IMR-90 (cell line): ENCODE measurements around the gene OTUB2. TPM values are rescaled to one million over a fixed set of nuclear protein-coding genes. Genes with fewer than 3 reads are reported as not detected.

Source experiments
- ATAC-seq: fragments of 200-7000 bp; cut with Tn5 transposase; 2 replicates; pipeline ENCODE4 v1.9.1; 2020; ENCODE audit warnings: low read depth, mild to moderate bottlenecking, moderate library complexity
- BruUV-seq: library from RNA; stranded (reverse); fragments of 400-500 nt; replicated peaks from 2 replicates; lab custom pipeline; 2021; lab: Mats Ljungman, UMichigan
- CTCF ChIA-PET: fragments of 300-600 bp; formaldehyde crosslinking; extraction: SDS; loops from one replicate; lab custom pipeline; 2021; ENCODE audit warnings: antibody characterized with exemption; lab: Yijun Ruan, JAX
- POLR2A ChIA-PET: fragments of 300-600 bp; sonication (Branson Sonifier 250); formaldehyde crosslinking; loops from one replicate; lab custom pipeline; 2022; ENCODE audit warnings: antibody characterized with exemption; ENCODE audit not compliant: unreplicated experiment; lab: Charles Lee
- DNase-seq: peaks from one replicate; pipeline ENCODE4 v3.0.0; 2013
- H2AFZ ChIP-seq: replicated peaks from 2 replicates; pipeline ENCODE3; 2013; ENCODE audit warnings: low read length, mild to moderate bottlenecking; ENCODE audit not compliant: poor library complexity
- H2AK5ac ChIP-seq: 2 replicates; pipeline ENCODE4 v1.6.1; 2013; ENCODE audit warnings: low read depth, low read length, inconsistent platforms
- H2AK9ac ChIP-seq: replicated peaks from 2 replicates; pipeline ENCODE3; 2013; ENCODE audit warnings: mild to moderate bottlenecking, low read depth, low read length, moderate library complexity; ENCODE audit not compliant: poor library complexity
- H2BK120ac ChIP-seq: 2 replicates; pipeline ENCODE4 v1.6.1; 2013; ENCODE audit warnings: low read depth, low read length, inconsistent platforms
- H2BK15ac ChIP-seq: 3 replicates; pipeline ENCODE4 v1.6.1; 2013; ENCODE audit warnings: low read depth, low read length, inconsistent platforms
- H2BK20ac ChIP-seq: 2 replicates; pipeline ENCODE4 v1.6.1; 2013; ENCODE audit warnings: low read depth, mild to moderate bottlenecking, inconsistent platforms, low read length, moderate library complexity
- H2BK5ac ChIP-seq: 2 replicates; pipeline ENCODE4 v1.6.1; 2013; ENCODE audit warnings: mild to moderate bottlenecking, low read depth, low read length, inconsistent platforms; ENCODE audit not compliant: poor library complexity, severe bottlenecking
- H3K14ac ChIP-seq: replicated peaks from 2 replicates; pipeline ENCODE4 v1.6.1; 2013; ENCODE audit warnings: low read depth, low read length, inconsistent platforms
- H3K18ac ChIP-seq: 2 replicates; pipeline ENCODE4 v1.6.1; 2013; ENCODE audit warnings: low read depth, low read length, control low read depth
- H3K23ac ChIP-seq: 2 replicates; pipeline ENCODE4 v1.6.1; 2013; ENCODE audit warnings: low read depth, low read length, inconsistent platforms
- H3K27ac ChIP-seq: 2 replicates; pipeline ENCODE4 v1.5.1; 2013; ENCODE audit warnings: mild to moderate bottlenecking, control low read depth, low read length; ENCODE audit not compliant: insufficient read depth
- H3K27me3 ChIP-seq: 2 replicates; pipeline ENCODE4 v1.6.1; 2013; ENCODE audit warnings: low read length; ENCODE audit not compliant: control insufficient read depth, insufficient read depth
- H3K36me3 ChIP-seq: 2 replicates; pipeline ENCODE4 v1.6.1; 2013; ENCODE audit warnings: low read length, mixed read lengths; ENCODE audit not compliant: control insufficient read depth, insufficient read depth
- H3K4ac ChIP-seq: 2 replicates; pipeline ENCODE4 v1.6.1; 2013; ENCODE audit warnings: low read depth, low read length, inconsistent platforms
- H3K4me1 ChIP-seq: 2 replicates; pipeline ENCODE4 v1.6.1; 2013; ENCODE audit warnings: low read length, mixed read lengths; ENCODE audit not compliant: control insufficient read depth, insufficient read depth
- H3K4me2 ChIP-seq: 2 replicates; pipeline ENCODE4 v1.6.1; 2013; ENCODE audit warnings: low read depth, mild to moderate bottlenecking, control low read depth, low read length, moderate library complexity
- H3K4me3 ChIP-seq: 2 replicates; pipeline ENCODE4 v1.5.1; 2013; ENCODE audit warnings: low read depth, mild to moderate bottlenecking, control low read depth, low read length, moderate library complexity; ENCODE audit not compliant: insufficient read depth
- H3K56ac ChIP-seq: 2 replicates; pipeline ENCODE4 v1.6.1; 2013; ENCODE audit warnings: low read length, inconsistent platforms; ENCODE audit not compliant: insufficient read depth; ENCODE audit errors: extremely low read depth
- H3K79me1 ChIP-seq, 2 experiments: 2 replicates each; pipeline ENCODE4 v1.6.1; 2013; ENCODE audit warnings: low read length in 2 of 2, inconsistent platforms in 1 of 2, low read depth in 1 of 2
- H3K9ac ChIP-seq: 2 replicates; pipeline ENCODE4 v1.6.1; 2013; ENCODE audit warnings: low read depth, low read length, control low read depth
- H3K9me1 ChIP-seq: 2 replicates; pipeline ENCODE4 v1.6.1; 2013; ENCODE audit warnings: low read length, inconsistent platforms; ENCODE audit not compliant: insufficient read depth
- H3K9me3 ChIP-seq: 2 replicates; pipeline ENCODE4 v1.6.1; 2013; ENCODE audit warnings: low read length; ENCODE audit not compliant: control insufficient read depth, insufficient read depth
- H4K20me1 ChIP-seq: 2 replicates; pipeline ENCODE4 v1.6.1; 2013; ENCODE audit warnings: low read length, inconsistent platforms; ENCODE audit not compliant: insufficient read depth
- H4K5ac ChIP-seq: 2 replicates; pipeline ENCODE4 v1.6.1; 2013; ENCODE audit warnings: mild to moderate bottlenecking, low read depth, low read length, control low read depth
- H4K8ac ChIP-seq, 2 experiments: 2 replicates each; pipeline ENCODE4 v1.6.1; 2013; ENCODE audit warnings: low read depth in 2 of 2, low read length in 2 of 2, control low read depth in 1 of 2, inconsistent platforms in 1 of 2
- H4K91ac ChIP-seq: 2 replicates; pipeline ENCODE4 v1.6.1; 2013; ENCODE audit warnings: low read depth, low read length, inconsistent platforms; ENCODE audit not compliant: insufficient read depth
- CEBPB ChIP-seq: IDR thresholded peaks from 2 replicates; pipeline ENCODE4 v1.6.1; 2012; ENCODE audit warnings: low read depth, low read length, improper control_type of control experiment
- CHD1 ChIP-seq: IDR thresholded peaks from 2 replicates; pipeline ENCODE4 v1.6.1; 2012; ENCODE audit warnings: low read depth, low read length, improper control_type of control experiment
- FOS ChIP-seq: fragments of 150-350 bp; IDR thresholded peaks from 2 replicates; pipeline ENCODE4 v1.6.1; 2016; ENCODE audit warnings: low read depth, low read length
- MAFK ChIP-seq: IDR thresholded peaks from 2 replicates; pipeline ENCODE4 v1.6.1; 2012; ENCODE audit warnings: low read depth, low read length, improper control_type of control experiment
- MAZ ChIP-seq: IDR thresholded peaks from 2 replicates; pipeline ENCODE4 v1.6.1; 2012; ENCODE audit warnings: low read depth, mild to moderate bottlenecking, low read length, improper control_type of control experiment, moderate library complexity, borderline replicate concordance
- RAD21 ChIP-seq: IDR thresholded peaks from 2 replicates; pipeline ENCODE4 v1.6.1; 2012; ENCODE audit warnings: low read length, improper control_type of control experiment
- WGBS, 2 experiments: methylation state at CpG; one replicate each; pipeline versions ENCODE4 v1.1.5 to v1.1.7; 2013; ENCODE audit warnings: missing lambda C conversion rate in 2 of 2; ENCODE audit not compliant: insufficient read length in 1 of 2; ENCODE audit errors: extremely low coverage in 2 of 2; 5-methylcytosine and 5-hydroxymethylcytosine counted together
- dilution Hi-C: fragments of 300-500 bp; cut with HindIII; formaldehyde crosslinking; loops from one replicate; pipeline ENCODE4 v1.14.3; 2018; ENCODE audit warnings: low sequenced_read_pairs; ENCODE audit not compliant: unreplicated experiment
- in situ Hi-C: fragments of 300-500 bp; cut with MboI; formaldehyde crosslinking; loops from 3 replicates; pipeline ENCODE4 v1.14.3; 2019; ENCODE audit warnings: low sequenced_read_pairs, inconsistent platforms, mixed read lengths
- intact Hi-C: fragments of 100-400 bp; cut with micrococcal nuclease; formaldehyde crosslinking; loops from 2 replicates; pipeline ENCODE4 v1.10.0; 2022
- polyA plus RNA-seq, 3 experiments: library from polyadenylated mRNA; depleted of rRNA; stranded (reverse); fragments of >200 nt; gene quantifications; 2 replicates each; pipeline ENCODE4 v1.2.3, GENCODE V29; 2012; ENCODE audit warnings: low replicate concordance in 1 of 3
- total RNA-seq: library from RNA; depleted of rRNA; stranded (reverse); fragments of >200 nt; gene quantifications from 2 replicates; pipeline ENCODE4 v1.2.3, GENCODE V29; 2012

Gene OTUB2
- total and polyA plus RNA-seq, 2 of the 4 experiments (the other 2 are of a cell fraction): 1.1 to 2.5 TPM

DNA sequence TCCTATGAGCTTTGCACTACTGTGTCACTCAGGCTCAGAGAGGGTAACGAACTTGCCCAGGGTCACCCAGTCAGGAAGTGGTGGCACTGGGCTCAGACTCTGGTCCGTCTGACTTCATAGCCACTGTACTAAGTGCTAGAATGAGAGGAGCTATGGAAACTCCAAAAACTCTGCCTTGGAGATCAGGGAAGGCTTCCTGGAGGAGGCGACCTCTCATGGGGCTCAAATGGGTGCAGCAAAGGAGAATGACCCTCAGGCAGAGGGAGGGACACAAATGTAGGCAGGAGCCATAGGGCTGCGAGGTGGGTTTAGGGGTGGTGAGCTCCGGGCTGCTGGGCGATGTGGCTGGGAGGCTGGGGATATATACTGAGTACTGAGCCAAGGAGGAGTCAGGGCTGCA, 25.9 kb upstream of the OTUB2 start:
- H3K36me3 ChIP-seq: no peaks in the 10 kb centered on the region
- TF ChIP-seq CHD1 (no peak), MAZ (no peak), FOS (no peak), CEBPB (no peak), RAD21 (no peak), MAFK (no peak)
- no peak overlapping the region for H2AK5ac ChIP-seq
- H3K14ac ChIP-seq: no peak overlapping the region
- no peaks in the 10 kb centered on the region for H3K79me1 ChIP-seq
- H3K9me3 ChIP-seq: no peaks in the 10 kb centered on the region
- no peak overlapping the region for H2AK9ac ChIP-seq
- H4K8ac ChIP-seq: no peak overlapping the region
- H3K4me2 ChIP-seq: no peak overlapping the region
- in situ Hi-C loops (loop anchor here (5.0 kb wide), 1 partner anchor 58 kb away; no protein-coding TSS in a partner anchor), dilution Hi-C loops (no loop called here), intact Hi-C loops (loop anchor here (5.0 kb wide), 1 partner anchor 43 kb away; no protein-coding TSS in a partner anchor)
- no peak overlapping the region for H3K4me3 ChIP-seq
- no peaks in the 10 kb centered on the region for H4K20me1 ChIP-seq
- POLR2A ChIA-PET: no interaction called here
- H4K91ac ChIP-seq: no peak overlapping the region
- H2AFZ ChIP-seq: no peak overlapping the region
- H4K5ac ChIP-seq: no peak overlapping the region
- peaks cover 25% of the 10 kb centered on the region for H3K27me3 ChIP-seq
- H3K4me1 ChIP-seq: peaks cover 5% of the 10 kb centered on the region; the same call in 1 of the 2 replicates
- H2BK5ac ChIP-seq: no peak overlapping the region
- BruUV-seq: no TSS peak
- H2BK15ac ChIP-seq: no peak overlapping the region
- DNase-seq (no peak), ATAC-seq (no peak)
- CTCF ChIA-PET: interaction anchor here (1.2 to 5.3 kb wide), 3 partner anchors 16 to 60 kb away, joined by 5 to 50 read pairs (median 8); no protein-coding TSS in a partner anchor
- no peak overlapping the region for H3K27ac ChIP-seq
- no peak overlapping the region for H3K56ac ChIP-seq
- H3K18ac ChIP-seq: no peak overlapping the region
- no peak overlapping the region for H2BK20ac ChIP-seq
- no peak overlapping the region for H3K9ac ChIP-seq
- no peak overlapping the region for H3K23ac ChIP-seq
- WGBS, 2 experiments: 72% methylated on average over 2 of the region's 6 CpGs; no CpG with 5 or more reads in 1 of the 2 experiments
- H3K9me1 ChIP-seq: no peaks in the 10 kb centered on the region; the same call in 1 of the 2 replicates
- no peak overlapping the region for H3K4ac ChIP-seq
- no peak overlapping the region for H2BK120ac ChIP-seq
